ENCODE results near the gene SIT1.
"Not testable (repeated sequence)": the region's sequence is repeated elsewhere in the genome, so short reads cannot be mapped to it uniquely, and the experiment has no call there.

The SIT1 gene

DNA sequence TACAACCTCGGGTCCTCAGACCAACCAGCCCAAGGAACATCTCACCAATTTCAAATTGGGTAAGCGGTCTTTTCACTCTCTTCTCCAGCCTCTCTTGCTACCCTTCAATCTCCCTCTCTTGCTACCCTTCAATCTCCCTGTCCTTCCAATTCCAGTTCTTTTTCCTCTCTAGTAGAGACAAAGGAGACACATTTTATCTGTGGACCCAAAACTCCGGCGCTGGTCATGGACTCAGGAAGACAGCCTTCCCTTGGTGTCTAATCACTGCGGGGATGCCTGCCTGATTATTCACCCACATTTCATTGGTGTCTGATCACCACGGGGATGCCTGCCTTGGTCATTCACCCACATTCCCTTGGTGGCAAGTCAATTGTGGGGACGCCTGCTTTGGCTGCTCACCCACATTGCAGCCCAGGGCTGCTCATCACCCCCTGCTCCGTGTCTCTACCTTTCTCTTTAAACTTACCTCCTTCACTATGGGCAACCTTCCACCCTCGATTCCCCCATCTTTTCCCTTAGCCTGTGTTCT, 13.2 kb downstream of the SIT1 start:
- not testable (repeated sequence) for DNase-seq (ENCODE audit: low read depth in 2 of 2)

GRCh38 chr9:35636877-35637246, 13.9 kb downstream of the SIT1 start:
- not testable (repeated sequence) for DNase-seq (ENCODE audit: low read depth in 2 of 2)

DNA sequence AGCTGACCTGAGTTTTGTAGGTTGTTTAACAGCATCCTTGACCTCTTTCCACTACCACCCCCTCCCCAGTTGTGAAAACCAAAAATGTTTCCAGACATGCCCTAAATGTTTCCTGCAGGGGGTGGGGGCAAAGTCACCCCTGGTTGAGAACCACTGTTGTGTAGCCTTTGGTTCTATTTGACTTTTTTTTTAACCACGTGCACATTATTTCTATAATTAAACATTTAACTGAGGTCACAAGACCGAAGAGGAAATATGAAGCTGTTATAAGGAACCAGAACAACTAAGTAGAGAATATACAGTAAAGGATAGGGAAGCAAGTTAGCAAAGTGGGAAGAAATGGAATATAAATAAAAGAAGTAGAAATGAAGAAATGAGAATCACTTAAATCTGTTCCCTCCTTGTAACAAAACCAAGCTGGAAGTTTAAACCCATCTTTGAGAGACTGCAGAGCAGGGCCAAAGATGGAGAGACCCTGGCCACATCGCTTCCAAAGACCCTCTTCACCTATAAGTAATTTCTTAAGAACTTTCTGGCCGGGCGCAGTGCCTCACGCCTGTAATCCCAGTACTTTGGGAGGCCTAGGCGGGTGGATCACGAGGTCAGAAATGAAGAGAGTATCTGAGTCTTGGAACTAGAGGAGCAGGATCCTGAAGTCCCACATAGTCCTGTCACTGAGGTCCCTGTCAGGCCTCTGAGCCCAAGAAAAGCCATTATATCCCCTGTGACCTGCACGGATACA, 14.4 kb downstream of the SIT1 start:
- no peak for DNase-seq (ENCODE audit: low read depth in 2 of 2)

GRCh38 chr9:35635730-35636129, 15.0 kb downstream of the SIT1 start:
- no peak for DNase-seq (ENCODE audit: low read depth in 2 of 2)

DNA sequence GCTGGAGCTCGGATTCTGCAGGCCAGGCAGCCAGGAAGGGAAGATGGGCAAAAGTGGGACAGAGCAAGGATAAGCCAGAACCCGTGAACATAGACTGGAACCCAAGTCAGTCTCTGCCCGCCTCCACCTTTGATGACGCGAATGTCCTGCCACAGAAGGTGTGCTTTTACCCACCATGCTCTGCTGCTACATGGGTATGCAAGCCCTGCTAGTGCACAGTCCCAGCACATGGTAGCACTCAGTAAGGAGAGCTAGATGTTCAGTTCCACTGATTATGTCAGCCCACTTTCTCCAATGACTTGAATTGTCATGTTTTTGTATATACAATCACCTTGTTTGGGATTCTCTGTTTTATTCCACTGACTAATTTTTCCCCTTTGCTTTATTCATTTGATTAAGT, 21.1 kb downstream of the SIT1 start:
- no peak for DNase-seq (ENCODE audit: low read depth in 2 of 2)

GRCh38 chr9:35628389-35628991, 22.2 kb downstream of the SIT1 start:
- no peak for DNase-seq (ENCODE audit: low read depth in 2 of 2)

DNA sequence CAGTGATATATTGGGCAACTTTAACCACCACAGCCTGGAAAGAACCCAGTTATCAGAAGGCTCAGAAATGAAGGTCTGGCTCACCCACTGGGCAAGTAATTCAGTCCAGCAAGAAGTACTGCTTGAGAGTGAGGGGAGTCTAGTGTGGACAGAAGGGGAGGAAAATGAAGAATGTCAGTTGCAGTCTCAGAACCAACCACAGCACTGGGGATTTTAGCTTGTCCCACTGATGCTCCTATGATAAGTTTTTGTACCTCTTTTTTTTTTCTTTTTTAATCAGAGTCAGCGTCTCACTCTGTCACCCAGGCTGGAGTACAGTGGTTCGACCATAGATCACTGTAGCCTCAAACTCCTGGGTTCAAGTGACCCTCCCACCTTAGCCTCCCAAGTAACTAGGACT, 23.2 kb downstream of the SIT1 start:
- DNase-seq (ENCODE audit: low read depth in 2 of 2): no peak

DNA sequence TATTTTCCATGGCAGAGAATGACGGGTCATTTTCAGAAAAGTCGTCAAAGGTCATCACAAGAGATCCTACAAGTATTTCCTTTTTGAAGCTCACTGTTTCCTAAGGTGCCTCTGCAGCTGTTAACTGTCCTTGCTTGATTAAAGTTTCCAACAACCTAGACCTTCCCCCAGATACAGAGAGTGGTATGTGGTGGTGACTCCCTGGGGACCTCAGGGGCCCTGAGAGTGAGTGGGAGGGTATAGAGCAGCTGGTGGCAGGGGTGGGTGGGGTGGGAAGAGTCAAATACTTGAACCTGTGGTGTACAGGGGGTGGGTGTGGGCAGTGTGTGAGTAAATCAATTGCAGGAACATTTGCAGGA, 31.0 kb downstream of the SIT1 start:
- DNase-seq (ENCODE audit: low read depth in 2 of 2): no peak

- DNase-seq (ENCODE audit: low read depth in 2 of 2): peak in 1 of 2 donors; percentile 24
These were observed 31.6 kb downstream of the SIT1 start for GRCh38 chr9:35618854-35619799.

DNA sequence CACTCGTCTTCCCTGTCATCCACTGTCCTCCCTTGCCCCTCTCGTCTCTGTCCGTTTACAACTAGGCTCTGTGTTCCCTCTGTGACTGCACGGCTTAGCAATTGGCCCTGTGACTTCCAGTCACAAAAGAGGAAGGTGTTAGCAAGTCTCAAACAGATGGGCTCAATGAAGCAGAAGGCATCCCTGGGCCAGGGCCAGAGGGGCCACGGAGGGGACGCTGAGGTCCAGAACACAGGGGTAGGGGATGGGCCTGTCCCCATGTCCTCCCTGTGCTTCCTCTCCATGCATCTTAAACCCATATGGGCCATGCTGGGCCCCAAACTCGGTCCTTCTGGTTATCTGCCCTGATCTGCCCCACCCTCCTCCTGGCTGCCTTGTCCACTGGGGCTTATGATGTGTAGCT, 32.4 kb downstream of the SIT1 start, which contains the start of gene CD72:
Gene CD72, minus strand, starts transcription at position 89 of the 403 bp plus-strand sequence. CDS start 110 bp downstream, outside the sequence.
- no peak for DNase-seq (ENCODE audit: low read depth in 2 of 2)

GRCh38 chr9:35617548-35617947, 33.2 kb downstream of the SIT1 start:
- no peak for DNase-seq (ENCODE audit: low read depth in 2 of 2)

DNA sequence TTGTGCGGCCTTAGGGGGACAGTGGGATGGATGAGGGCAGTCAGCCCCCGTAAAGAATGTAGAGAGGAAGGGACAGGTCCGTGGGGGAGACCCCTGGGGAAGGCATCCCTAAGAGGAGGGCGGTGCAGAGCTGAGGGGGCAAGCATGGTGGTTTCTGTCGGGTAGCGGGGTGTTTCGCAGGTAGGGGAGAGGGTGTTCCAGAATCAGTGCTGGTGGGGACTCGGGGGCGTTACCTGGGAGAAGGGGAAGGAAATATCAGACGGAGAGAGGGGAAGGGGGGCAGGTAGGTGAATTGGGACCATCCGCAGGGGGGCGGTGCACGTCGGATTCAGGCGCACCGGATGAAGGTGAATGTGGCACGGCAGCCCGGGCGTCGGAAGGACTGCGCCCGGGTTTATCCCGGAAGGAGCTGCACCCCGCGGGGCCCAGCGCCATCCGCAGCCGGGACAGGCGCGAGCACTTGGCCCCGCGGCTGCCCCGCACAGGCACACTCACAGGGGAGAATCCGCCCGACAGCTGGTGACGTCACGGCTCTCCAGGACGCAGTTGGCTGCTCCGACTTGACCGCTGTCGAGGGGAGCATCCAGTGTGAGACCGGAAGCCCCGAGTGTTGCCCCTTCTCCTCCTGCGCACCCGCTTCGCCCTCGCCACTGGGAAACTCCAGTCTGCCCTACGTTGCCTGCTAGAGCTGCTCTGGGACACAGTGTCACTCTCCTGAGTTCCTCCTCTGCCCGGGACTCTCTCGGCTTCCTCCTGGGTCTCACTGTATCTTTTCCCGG, 33.9 kb downstream of the SIT1 start:
- peak; percentile 45 to 50 for DNase-seq (ENCODE audit: low read depth in 2 of 2)

- no peak for DNase-seq (ENCODE audit: low read depth in 2 of 2)
These were observed 34.6 kb downstream of the SIT1 start for GRCh38 chr9:35615981-35616680.

DNA sequence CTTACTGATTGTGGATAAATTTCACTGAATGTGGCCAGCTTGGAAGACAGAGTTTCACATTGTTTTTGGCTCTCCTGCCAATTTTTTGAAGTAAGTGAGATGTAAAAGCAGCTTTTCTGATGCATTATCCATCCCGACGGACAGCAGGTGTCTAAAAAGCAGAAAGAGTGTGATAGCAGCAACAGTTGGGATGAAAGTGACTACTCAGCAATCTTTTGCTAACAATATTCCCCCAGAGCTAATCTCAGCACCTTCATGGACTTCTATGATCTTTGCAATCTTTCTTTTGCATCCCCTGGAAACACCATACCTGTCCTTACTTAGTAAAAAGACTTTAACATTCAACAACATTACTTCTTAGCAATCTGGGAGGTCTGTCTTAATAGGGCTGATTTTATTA, 37.9 kb downstream of the SIT1 start:
- DNase-seq (ENCODE audit: low read depth in 2 of 2): no peak

DNA sequence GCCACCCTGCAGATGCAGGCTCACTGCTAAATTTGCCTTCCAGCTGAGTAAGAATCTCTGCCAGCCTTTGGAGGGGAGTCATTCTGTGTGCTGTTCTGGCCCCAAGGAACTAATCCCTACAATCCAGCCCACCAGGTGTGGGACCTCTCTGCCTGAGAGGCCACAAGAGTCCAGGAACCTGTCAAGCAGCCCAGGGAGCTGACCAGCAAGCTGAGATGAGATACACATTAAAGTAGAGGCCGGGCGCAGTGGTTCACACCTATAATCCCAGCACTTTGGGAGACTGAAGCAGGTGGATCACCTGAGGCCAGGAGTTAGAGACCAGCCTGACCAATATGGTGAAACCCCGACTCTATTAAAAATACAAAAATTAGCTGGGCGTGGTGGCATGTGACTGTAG, 38.7 kb downstream of the SIT1 start:
- DNase-seq (ENCODE audit: low read depth in 2 of 2): not testable (repeated sequence)

DNA sequence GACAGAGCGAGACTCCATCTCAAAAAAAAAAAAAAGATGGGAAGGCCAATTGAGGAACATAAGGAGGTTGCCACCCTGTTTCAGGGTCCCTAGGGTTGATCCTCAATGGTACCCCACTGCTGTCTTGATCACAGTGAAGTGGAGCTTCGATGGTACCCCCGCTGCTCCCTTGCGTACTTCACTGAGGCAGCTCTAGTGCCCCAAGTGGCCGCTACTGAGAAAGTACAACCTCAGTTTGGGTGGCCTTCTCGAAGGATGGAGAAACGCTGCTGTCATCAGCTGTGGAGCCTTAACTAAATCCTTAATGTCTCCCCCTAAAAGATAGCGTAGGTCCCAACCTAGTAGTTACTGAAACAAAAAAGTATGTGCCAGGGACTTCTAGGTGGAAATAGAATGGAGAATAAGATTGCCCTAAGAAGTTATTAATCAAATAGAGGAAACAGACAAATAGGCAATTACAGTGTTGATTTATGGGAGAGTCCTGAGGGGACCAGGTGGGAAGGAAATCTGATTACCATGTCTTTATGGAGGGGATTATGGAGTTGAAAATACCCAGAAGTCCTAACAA, 39.4 kb downstream of the SIT1 start:
- DNase-seq (ENCODE audit: low read depth in 2 of 2): peak; percentile 26 to 27

- no peak for DNase-seq (ENCODE audit: low read depth in 2 of 2)
These were observed 40.9 kb downstream of the SIT1 start for GRCh38 chr9:35609820-35610163.

- no peak for DNase-seq (ENCODE audit: low read depth in 2 of 2)
These were observed 41.5 kb downstream of the SIT1 start for GRCh38 chr9:35609001-35609819.

- DNase-seq (ENCODE audit: low read depth in 2 of 2): no peak
These were observed 42.5 kb downstream of the SIT1 start for GRCh38 chr9:35608221-35608620.

DNA sequence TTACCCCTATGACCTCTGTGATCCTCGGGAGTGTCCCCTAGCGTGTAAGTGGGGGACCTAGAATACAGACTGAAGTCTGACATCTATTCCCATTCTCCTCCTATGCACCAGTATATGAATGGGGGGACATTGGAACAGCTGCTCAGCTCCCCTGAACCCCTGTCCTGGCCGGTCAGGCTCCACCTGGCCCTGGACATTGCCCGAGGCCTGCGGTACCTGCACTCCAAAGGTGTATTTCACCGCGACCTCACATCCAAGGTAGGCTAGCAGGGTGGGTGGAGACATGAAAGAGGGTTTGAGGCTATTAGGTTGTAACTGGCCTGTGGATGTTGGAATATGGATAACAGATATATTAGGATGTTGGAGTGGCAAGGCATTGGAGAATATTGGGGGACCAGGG, 44.0 kb downstream of the SIT1 start:
- DNase-seq (ENCODE audit: low read depth in 2 of 2): no peak
